ENCODE results near the gene GPR119.

DNA sequence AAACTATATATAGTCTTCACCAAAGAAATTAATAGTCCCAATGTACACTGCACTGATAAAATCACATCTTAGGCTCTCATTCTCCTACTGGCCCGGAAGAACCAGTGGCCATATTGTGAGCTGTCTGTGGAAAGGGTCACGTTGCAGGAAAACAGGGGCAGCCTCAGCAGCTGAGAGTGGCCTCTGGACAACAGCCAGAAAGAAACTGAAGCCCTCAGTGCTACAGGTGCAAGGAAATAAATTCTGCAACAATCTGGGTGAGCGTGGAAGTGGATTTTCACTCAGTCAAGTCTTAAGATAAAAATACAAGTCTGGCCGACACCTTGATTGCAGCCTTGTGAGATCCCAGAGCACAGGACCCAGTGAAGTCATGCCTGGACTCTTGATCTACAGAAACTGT is 48.9 kb downstream of the GPR119 start:
- TF ChIP-seq EP300 (IDR thresholded peaks at IDR 0.05; ENCODE audit: borderline replicate concordance in 1 of 2, low read depth in 2 of 2, low read length in 2 of 2) (no peak), TAF7 (optimal IDR thresholded peaks at IDR 0.05; ENCODE audit: borderline replicate concordance, low read depth, low read length) (no peak), BACH1 (IDR thresholded peaks at IDR 0.05; ENCODE audit: low read length) (no peak), CREB1 (IDR thresholded peaks at IDR 0.05) (no peak), GTF2F1 (IDR thresholded peaks at IDR 0.05; ENCODE audit: borderline replicate concordance, low read depth, low read length) (no peak), KDM5A (IDR thresholded peaks at IDR 0.05; ENCODE audit: low read length) (no peak), ZNF274 (IDR thresholded peaks at IDR 0.05; ENCODE audit: borderline replicate concordance, extremely low read depth, low read length) (no peak), GABPA (IDR thresholded peaks at IDR 0.05; ENCODE audit: borderline replicate concordance, insufficient read depth, low read length) (no peak), HDAC2 (IDR thresholded peaks at IDR 0.05; ENCODE audit: borderline replicate concordance in 1 of 2, low read depth in 2 of 2, low read length in 2 of 2) (no peak), JUND (IDR thresholded peaks at IDR 0.05; ENCODE audit: low read length) (no peak)
- TF ChIP-seq, protein P1, sequence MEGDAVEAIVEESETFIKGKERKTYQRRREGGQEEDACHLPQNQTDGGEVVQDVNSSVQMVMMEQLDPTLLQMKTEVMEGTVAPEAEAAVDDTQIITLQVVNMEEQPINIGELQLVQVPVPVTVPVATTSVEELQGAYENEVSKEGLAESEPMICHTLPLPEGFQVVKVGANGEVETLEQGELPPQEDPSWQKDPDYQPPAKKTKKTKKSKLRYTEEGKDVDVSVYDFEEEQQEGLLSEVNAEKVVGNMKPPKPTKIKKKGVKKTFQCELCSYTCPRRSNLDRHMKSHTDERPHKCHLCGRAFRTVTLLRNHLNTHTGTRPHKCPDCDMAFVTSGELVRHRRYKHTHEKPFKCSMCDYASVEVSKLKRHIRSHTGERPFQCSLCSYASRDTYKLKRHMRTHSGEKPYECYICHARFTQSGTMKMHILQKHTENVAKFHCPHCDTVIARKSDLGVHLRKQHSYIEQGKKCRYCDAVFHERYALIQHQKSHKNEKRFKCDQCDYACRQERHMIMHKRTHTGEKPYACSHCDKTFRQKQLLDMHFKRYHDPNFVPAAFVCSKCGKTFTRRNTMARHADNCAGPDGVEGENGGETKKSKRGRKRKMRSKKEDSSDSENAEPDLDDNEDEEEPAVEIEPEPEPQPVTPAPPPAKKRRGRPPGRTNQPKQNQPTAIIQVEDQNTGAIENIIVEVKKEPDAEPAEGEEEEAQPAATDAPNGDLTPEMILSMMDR (IDR thresholded peaks at IDR 0.05; ENCODE audit: control extremely low read depth in 1 of 3, insufficient read depth in 1 of 3, low read depth in 1 of 3, low read length in 3 of 3) = no peak
- TF ChIP-seq, protein P2, sequence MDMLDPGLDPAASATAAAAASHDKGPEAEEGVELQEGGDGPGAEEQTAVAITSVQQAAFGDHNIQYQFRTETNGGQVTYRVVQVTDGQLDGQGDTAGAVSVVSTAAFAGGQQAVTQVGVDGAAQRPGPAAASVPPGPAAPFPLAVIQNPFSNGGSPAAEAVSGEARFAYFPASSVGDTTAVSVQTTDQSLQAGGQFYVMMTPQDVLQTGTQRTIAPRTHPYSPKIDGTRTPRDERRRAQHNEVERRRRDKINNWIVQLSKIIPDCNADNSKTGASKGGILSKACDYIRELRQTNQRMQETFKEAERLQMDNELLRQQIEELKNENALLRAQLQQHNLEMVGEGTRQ (IDR thresholded peaks at IDR 0.05; ENCODE audit: low read length) = no peak
- TF ChIP-seq, protein P3, sequence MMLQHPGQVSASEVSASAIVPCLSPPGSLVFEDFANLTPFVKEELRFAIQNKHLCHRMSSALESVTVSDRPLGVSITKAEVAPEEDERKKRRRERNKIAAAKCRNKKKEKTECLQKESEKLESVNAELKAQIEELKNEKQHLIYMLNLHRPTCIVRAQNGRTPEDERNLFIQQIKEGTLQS (IDR thresholded peaks at IDR 0.05; ENCODE audit: insufficient read depth, low read depth, low read length) = no peak
